Amniotic epithelial cell (primary cell): Measurements from ENCODE around the gene TFEB.

ENCODE experiments used
- DNase-seq: peaks from one replicate; pipeline ENCODE4 v3.0.0-alpha.2; 2010; ENCODE audit warnings: low read depth

TFEB gene

GRCh38 chr6:41675176-41675775 lies 60.1 kb downstream of the TFEB start:
- no peak for DNase-seq

- DNase-seq = no peak
Observed at GRCh38 chr6:41674231-41675000, 61.0 kb downstream of the TFEB start.

GRCh38 chr6:41673704-41674000 lies 61.8 kb downstream of the TFEB start:
- DNase-seq = no peak

GRCh38 chr6:41672816-41673703 lies 62.3 kb downstream of the TFEB start:
- DNase-seq = no peak

GRCh38 chr6:41672016-41672415 lies 63.4 kb downstream of the TFEB start:
- no peak for DNase-seq

- DNase-seq = no peak
Observed at GRCh38 chr6:41671376-41671775, 64.0 kb downstream of the TFEB start.

GRCh38 chr6:41670703-41671360 lies 64.6 kb downstream of the TFEB start:
- no peak for DNase-seq

- no peak for DNase-seq
Observed at GRCh38 chr6:41668968-41669367, 66.4 kb downstream of the TFEB start.

GRCh38 chr6:41667195-41667594 lies 68.2 kb downstream of the TFEB start:
- no peak for DNase-seq

GRCh38 chr6:41664271-41664670 lies 71.1 kb downstream of the TFEB start:
- no peak for DNase-seq

- DNase-seq = no peak
Observed at GRCh38 chr6:41663568-41663967, 71.8 kb downstream of the TFEB start.

GRCh38 chr6:41659935-41660334 lies 75.5 kb downstream of the TFEB start:
- no peak for DNase-seq

- no peak for DNase-seq
Observed at GRCh38 chr6:41658636-41659035, 76.8 kb downstream of the TFEB start.

GRCh38 chr6:41657131-41658094 lies 78.0 kb downstream of the TFEB start:
- no peak for DNase-seq

- peak; percentile 58 for DNase-seq
Observed at GRCh38 chr6:41656002-41656691, 79.3 kb downstream of the TFEB start.

GRCh38 chr6:41655646-41656001 lies 79.8 kb downstream of the TFEB start:
- DNase-seq = no peak

GRCh38 chr6:41655176-41655575 lies 80.2 kb downstream of the TFEB start:
- no peak for DNase-seq

- no peak for DNase-seq
Observed at GRCh38 chr6:41654698-41655151, 80.7 kb downstream of the TFEB start.

GRCh38 chr6:41654151-41654697 lies 81.2 kb downstream of the TFEB start:
- DNase-seq = no peak

GRCh38 chr6:41653691-41654090 lies 81.7 kb downstream of the TFEB start:
- DNase-seq = no peak
